Fibroblast of lung (primary cell): ENCODE measurements around the gene IL4.

Experiments used
- CTCF ChIP-seq, 2 donors: IDR thresholded peaks in 1 of 2; conservative IDR thresholded peaks in 1 of 2; 1 replicate in 1 of 2; 2 replicates in 1 of 2; pipeline ENCODE4 v1.5.1; 2011 to 2012; ENCODE audit warnings: low read length in 2 of 2, control low read depth in 1 of 2, inconsistent platforms in 1 of 2, low read depth in 1 of 2, mild to moderate bottlenecking in 1 of 2
- EZH2 ChIP-seq: IDR thresholded peaks from 2 replicates; pipeline ENCODE4 v1.5.1; 2012; ENCODE audit warnings: low read length, control low read depth, mild to moderate bottlenecking; ENCODE audit errors: missing control alignments

DNA sequence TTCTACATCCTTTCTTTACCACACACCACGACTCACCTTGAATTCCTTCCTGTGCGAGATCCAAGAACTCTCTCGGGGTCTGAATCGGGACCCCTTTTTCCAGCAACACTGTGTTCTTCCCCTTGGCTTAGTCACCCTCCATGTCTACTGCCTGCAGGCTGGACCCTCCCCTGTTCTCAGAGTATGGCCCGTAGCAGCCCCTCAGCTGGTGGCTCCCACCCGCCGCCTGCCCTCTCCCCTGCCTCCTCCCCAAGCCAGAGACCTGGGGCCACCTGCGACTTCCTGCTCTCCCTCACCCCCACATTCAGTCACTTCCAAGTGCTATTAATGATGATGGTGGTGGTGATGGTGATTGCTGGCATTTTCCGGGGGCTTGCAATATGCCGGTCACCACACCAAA is 6.5 kb upstream of the IL4 start:
- no peak for TF ChIP-seq CTCF (conservative IDR thresholded peaks at IDR 0.05 in 1 of 2, IDR thresholded peaks at IDR 0.05 in 1 of 2; ENCODE audit: low read depth in 1 of 2, low read length in 2 of 2)
- no peak for TF ChIP-seq EZH2
